GM18508 (cell line): ENCODE measurements around the gene MARK1.

Source experiments
- ATAC-seq: cut with Tn5 transposase; IDR thresholded peaks from one replicate; pipeline ENCODE4 v1.9.1; 2021; ENCODE audit warnings: moderate number of reproducible peaks; ENCODE audit not compliant: insufficient read depth, unreplicated experiment

MARK1 gene

GRCh38 chr1:220685879-220686278, 157.9 kb downstream of the MARK1 start:
- no peak for ATAC-seq

GRCh38 chr1:220687809-220688208, 159.9 kb downstream of the MARK1 start:
- ATAC-seq, result no peak

GRCh38 chr1:220689666-220690065, 161.7 kb downstream of the MARK1 start:
- ATAC-seq, result no peak

DNA sequence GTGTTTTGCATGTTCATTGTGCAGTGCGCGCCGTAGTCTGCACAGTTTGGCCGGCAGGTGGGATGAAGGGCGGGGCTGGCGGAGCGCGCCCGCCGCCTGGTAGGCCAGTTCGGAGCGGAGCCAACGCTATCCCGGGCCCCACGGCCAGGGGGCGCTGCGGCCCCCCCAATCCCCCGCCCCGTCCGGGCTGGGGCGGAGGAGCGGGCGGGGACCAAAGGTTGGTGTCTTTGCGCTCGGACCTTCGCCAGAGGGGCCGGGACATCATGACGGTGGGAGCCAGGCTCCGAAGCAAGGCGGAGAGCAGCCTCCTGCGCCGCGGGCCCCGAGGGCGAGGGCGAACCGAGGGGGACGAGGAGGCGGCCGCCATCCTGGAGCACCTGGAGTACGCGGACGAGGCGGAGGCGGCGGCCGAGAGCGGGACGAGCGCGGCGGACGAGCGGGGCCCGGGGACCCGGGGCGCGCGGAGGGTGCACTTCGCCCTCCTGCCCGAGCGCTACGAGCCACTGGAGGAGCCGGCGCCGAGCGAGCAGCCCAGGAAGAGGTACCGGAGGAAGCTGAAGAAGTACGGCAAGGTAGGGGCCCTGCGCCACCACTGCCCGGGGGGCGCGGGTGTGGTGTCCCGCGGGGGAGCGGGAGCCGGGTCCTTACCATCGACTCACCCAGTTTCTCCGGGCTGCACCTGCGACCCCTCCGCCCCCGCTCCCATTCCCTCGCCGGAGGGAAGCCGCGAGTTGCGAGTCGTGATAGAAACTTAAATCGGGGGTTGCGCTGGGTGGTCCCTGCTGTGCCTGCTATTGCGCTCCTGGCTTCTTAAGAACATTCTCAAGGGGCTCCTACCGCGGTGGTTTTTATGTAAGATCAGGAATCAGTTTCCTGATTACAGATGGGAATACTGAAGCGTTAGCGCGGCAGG, 162.5 kb downstream of the MARK1 start, which contains the start of gene C1orf115:
C1orf115 (plus strand) TSS at position 224 of the 913 bp plus-strand sequence; CDS start at position 264, 40 bp downstream.
- ATAC-seq, result peak; percentile 81

DNA sequence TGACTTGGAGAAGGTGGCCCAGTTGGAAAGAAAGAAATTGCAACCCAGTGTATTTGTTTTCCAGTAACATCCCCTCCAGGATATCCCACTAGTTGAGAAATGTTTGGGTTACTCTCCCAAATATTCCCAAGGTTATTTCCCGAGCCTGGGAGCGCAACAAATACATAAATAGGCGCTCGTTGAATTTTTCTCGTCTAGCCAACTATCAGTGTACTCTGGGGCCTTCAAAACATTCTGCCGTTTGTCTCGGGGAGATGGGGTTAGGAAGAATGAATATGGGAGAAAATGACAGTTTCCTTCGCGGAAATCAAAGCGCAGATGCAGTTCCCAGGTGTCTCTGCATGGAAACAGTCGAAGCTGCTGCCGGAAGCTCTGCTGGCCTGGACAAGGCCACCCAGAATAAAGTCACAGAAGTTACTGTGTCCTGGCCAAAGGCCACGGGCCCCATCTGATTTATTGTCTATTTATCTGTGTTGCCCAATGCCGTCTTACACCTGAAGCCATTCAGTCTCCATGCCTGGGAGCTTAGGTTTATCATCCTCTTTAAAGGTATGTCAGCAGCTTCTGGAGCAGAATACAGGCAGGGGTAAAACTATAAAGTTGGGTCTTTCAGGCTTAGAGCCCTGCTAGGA, 163.2 kb downstream of the MARK1 start:
- ATAC-seq, result no peak

GRCh38 chr1:220692436-220693228, 164.7 kb downstream of the MARK1 start:
- ATAC-seq, result no peak

- no peak for ATAC-seq
Observed at GRCh38 chr1:220694866-220695382, 167.0 kb downstream of the MARK1 start.

DNA sequence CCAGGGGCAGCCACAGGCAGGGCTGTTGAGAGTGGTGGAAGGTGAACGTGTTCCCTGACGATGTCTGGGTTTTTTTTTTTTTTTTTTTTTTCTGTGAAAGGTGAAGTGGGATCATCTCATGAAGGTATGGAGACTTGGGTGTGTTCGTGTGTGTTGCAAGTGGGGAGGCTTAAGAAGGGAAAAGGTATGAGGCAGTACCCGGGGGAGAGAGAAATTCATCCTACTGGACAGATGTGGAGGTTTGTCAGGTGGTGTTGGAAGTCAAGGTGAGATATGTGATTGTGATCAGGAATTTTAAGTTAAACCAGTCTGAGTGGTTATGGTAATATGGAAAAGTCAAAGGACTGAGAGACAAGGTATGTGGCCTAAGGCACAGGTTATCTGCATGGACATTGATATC, 167.5 kb downstream of the MARK1 start:
- no peak for ATAC-seq

DNA sequence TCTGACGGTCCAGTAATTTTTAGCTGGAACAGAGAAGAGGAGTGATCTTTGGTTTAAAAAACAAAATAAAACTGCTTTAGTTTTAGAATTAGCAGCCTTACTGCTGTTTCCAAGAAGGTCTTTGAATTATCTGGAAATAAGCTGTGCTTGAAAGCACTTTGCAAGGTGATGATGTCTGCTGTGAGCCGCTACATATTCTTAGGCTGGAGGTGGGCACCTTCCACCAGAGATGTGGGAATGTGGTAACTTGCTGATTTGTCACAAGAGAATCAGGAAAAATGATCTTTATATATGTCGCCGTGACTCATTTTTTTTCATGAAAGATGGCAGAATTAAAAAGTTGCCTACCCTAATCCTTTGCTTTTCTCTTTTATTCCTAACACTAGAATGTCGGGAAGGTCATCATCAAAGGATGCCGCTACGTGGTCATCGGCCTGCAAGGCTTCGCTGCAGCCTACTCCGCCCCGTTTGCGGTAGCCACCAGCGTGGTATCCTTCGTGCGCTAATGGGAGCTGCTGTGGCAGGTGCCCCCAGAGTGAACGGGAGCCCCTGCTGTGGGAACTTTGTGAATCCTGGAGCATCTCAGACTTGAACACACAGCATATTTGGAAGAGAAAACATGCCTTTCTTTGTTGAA, 168.4 kb downstream of the MARK1 start:
- no peak for ATAC-seq

- ATAC-seq, result no peak
Observed at GRCh38 chr1:220696863-220697231, 168.9 kb downstream of the MARK1 start.

DNA sequence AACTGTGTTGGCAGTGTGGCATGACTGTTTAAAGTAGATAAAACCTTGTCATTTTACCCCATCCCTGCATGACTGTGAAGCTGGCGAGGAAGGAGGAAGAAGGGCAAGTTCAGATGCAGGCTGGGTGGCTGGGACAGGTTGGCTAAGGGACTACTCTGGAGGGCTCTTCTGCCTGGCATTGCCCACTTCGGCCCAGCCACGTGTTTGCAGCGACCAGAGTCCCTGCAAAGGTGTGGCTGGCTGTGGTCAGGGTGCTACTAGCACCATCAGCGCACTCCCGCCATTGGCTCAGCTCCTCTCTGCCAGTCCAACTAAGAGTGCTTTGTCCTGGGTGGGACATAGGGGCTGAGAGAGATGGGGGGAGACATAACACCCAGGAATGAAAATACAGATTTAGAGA, 169.4 kb downstream of the MARK1 start:
- no peak for ATAC-seq

DNA sequence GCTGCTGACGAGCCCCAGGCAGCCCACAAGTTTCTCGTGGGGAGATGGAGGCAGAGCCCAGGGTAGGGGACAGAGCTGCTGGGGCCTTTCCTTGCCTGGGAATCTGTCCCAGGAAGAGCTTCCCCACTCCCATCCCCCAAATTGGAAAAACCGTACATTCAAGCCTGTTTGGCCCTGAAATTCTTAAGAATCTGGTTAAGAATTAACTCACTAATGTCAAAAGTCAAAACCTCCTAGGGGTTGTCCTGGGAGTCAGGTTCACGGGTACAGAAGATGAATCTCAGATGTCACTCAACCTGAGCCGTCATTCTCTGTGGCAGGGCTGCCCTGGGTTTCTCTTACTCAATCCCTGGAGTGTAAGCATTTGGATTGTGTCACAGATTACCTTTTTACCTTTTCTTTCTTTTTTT, 170.7 kb downstream of the MARK1 start:
- ATAC-seq, result no peak

DNA sequence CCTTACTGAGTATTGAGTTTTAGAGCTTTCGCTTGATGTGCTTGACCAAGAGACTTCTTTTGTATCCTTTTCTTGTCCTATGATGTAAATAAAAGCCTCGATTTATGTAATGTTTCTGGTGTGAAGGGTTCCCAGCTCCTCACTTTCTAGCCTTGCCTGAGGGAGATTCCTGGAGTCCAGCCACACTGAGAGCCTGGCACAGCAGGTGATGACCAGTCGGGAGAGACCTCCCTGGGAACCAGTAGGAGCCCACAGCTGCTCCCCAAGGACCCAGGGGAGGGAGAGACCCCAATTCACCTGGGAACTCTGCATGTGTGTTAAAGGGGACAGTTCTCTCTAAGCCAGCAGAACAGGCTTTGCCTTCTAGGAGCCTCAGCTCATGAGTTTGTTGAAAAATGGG, 171.1 kb downstream of the MARK1 start:
- no peak for ATAC-seq

DNA sequence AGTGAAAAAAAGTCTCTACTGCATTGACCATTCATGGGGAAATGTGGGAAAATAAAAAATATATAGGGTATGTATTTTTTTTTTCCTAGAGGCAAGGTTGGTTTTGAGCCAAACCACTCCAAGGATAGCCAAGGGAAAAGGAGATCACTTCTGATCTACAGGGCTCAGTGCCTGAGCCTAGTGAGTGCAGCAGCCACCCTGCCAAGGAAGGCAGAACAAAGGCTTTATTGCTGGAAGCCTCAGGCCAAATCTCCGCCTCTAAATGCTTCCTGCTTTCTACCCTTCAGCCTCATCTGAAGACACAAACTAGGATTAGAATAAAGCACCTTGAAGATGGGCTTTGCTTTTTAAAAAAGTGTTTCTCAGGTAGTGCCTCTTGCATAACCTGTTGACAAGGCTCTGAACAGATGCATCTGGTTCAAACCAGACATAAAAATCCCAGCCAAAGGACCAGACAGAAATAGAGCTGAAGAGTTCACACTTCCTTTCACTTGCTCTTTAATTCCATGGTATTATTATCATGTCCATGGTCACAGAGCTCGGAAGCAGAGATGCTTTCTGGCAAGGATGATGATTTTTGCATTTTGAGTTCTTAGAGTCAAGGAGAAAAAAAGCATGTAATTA, 172.7 kb downstream of the MARK1 start:
- ATAC-seq, result no peak

DNA sequence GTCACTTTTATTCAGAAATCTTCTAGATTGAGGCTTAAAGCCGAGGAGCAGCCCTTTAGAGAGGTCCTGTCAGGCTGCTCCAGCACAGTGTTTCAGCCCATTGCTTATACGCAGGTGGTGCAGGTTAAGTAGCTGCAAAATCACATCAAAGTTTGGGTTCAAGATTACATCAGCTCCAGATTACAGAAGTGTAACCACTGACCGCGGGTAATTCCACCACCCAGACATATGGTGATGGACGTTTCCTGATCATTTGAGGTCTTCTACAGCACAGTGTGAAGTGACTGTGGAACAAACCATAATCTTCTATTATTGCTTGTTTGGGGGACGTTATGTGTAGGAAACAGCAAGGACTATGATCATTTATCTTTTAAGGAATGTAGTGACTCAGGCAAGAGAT, 174.0 kb downstream of the MARK1 start:
- no peak for ATAC-seq

- ATAC-seq, result no peak
Observed at GRCh38 chr1:220702733-220703270, 174.9 kb downstream of the MARK1 start.

DNA sequence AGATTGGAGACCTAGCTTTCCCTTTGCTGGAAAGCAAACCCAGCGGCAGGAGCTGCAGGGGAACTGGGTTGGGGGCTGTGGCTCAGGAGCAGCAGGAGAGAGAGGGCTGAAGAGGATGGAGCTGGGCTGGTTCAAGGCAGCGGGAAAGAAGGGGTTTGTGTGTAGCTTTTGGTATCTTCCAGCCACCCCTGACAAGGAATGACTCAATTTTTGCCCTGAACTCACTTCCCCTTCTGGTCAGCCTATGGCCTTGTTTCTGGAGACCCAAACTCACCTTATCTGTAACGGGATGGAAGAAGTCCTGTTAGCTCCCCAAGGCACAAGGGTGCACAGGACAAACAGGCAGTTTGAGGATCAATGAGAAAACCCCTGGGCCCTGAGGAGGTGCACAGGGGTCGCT, 175.4 kb downstream of the MARK1 start:
- ATAC-seq, result no peak

DNA sequence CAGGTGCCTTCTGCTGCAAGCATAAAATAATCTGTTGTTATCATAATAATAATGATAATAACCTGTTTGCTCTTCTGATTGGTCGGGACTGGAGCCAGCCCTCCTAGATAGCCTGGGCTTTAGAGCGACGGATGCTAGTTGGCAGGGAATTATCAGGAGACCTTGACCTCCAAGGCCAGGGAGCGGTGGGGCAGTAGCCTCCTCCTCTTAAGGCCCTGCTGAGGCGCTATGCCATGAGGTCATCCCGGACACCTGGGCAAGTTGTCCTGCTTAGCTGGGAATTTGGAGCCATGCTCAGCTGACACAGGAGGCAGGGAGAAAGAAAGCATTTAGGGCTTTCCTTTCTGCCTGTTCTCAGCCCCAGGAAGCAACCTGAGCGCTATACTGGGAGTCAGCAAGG, 177.8 kb downstream of the MARK1 start:
- no peak for ATAC-seq

DNA sequence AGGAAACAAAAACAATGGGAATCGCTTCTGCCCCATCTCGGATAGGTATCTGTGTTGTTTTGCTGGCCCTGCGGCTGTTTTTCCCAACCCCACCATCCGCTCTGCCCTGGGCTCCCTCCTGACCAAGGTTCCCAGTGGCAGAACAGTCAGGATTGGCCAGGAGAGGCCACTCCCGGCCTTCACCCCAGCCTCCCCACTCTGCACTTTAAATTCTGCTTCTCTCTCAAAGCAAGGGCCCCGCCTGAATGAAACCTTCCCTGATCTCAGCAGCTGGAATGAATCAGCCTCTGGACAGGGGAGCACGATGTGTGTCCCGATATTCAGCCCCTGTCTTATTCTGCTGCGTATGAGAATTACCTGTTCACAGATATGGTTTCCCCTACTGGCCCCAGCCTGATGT, 178.5 kb downstream of the MARK1 start:
- ATAC-seq, result no peak

DNA sequence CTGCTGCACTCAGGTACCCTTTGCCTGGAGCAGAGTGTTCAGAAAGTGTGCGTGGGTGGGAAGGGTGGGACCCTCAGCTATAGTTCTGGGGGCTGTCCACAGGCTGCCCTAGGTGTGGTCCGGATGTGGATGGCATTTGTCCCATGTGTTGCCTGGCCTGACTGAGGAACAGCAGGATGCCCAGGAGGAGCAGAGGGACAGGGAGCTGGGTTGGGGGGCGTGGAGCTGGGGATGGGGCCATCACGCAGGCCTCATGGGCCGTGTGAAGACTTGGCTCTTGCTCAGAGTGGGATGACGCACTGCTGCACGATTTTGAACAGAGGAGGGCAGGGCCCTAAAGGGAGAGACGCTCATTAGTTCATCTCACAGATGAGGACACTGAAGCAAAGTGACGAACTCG, 179.2 kb downstream of the MARK1 start:
- no peak for ATAC-seq
